Upper lobe of right lung (tissue), 1 donor: ENCODE results near the gene AMPD1. TPM values are rescaled to one million over a fixed set of nuclear protein-coding genes. Genes with fewer than 3 reads are reported as not detected.

Source experiments
- ATAC-seq: fragments of 200-7000 bp; cut with Tn5 transposase; one replicate; pipeline ENCODE4 v1.9.1; 2020; ENCODE audit warnings: mild to moderate bottlenecking, moderate library complexity
- DNase-seq: peaks from one replicate; pipeline ENCODE4 v3.0.0-alpha.2; 2020
- H3K27ac ChIP-seq: fragments of 200-600 bp; one replicate; pipeline ENCODE4 v1.8.0; 2022
- H3K27me3 ChIP-seq: fragments of 200-600 bp; one replicate; pipeline ENCODE4 v1.8.0; 2022; ENCODE audit warnings: mild to moderate bottlenecking
- H3K36me3 ChIP-seq: fragments of 200-600 bp; one replicate; pipeline ENCODE4 v1.8.0; 2022
- H3K4me1 ChIP-seq: fragments of 200-600 bp; one replicate; pipeline ENCODE4 v1.8.0; 2022
- H3K4me3 ChIP-seq: fragments of 200-600 bp; one replicate; pipeline ENCODE4 v1.8.0; 2022; ENCODE audit warnings: mild to moderate bottlenecking
- H3K9me3 ChIP-seq: fragments of 200-600 bp; one replicate; pipeline ENCODE4 v1.8.0; 2022
- CTCF ChIP-seq: fragments of 200-600 bp; IDR thresholded peaks from one replicate; pipeline ENCODE4 v1.8.0; 2022; ENCODE audit warnings: antibody characterized with exemption
- intact Hi-C: fragments of 100-400 bp; cut with DNase I; formaldehyde crosslinking; loops from one replicate; pipeline ENCODE4 v1.11.0; 2022
- total RNA-seq: library from RNA; stranded (reverse); fragmentation: NEBNext Ultra II Directional; extraction: Animal tissue kit (Norgen Biotek cat#: 25700); gene quantifications from one replicate; pipeline ENCODE4 v1.2.1, GENCODE V29; 2021
- donor health status: DM: no; HTN: yes; CAD: no; lungs with severe emphysema.

AMPD1 gene
- total RNA-seq, 1 donor from 2014 or later, result not detected

- no peak overlapping the region for H3K4me3 ChIP-seq
- H3K4me1 ChIP-seq, result no peaks in the 10 kb centered on the region
- H3K27ac ChIP-seq, result no peak overlapping the region
- H3K27me3 ChIP-seq, result peaks cover 5% of the 10 kb centered on the region
- no peaks in the 10 kb centered on the region for H3K9me3 ChIP-seq
- intact Hi-C loops, result no loop called here
- H3K36me3 ChIP-seq, result no peaks in the 10 kb centered on the region
- no peak for ATAC-seq
- DNase-seq, result no peak
- TF ChIP-seq CTCF, result no peak
These were observed 1.5 kb upstream of the AMPD1 start for GRCh38 chr1:114696810-114697209.

GRCh38 chr1:114694540-114695310 lies 621 bp downstream of the AMPD1 start:
- DNase-seq (no peak), ATAC-seq (no peak)
- Histone ChIP-seq H3K4me1 (no peaks in the 10 kb centered on the region), H3K4me3 (no peak overlapping the region), H3K27me3 (peaks cover 5% of the 10 kb centered on the region), H3K9me3 (no peaks in the 10 kb centered on the region), H3K36me3 (no peaks in the 10 kb centered on the region), H3K27ac (no peak overlapping the region)
- intact Hi-C loops, result no loop called here
- TF ChIP-seq CTCF, result no peak

- Histone ChIP-seq H3K9me3 (no peaks in the 10 kb centered on the region), H3K4me3 (no peak overlapping the region), H3K4me1 (no peaks in the 10 kb centered on the region), H3K36me3 (no peaks in the 10 kb centered on the region), H3K27me3 (peaks cover 5% of the 10 kb centered on the region), H3K27ac (no peak overlapping the region)
- ATAC-seq (no peak), DNase-seq (no peak)
- intact Hi-C loops, result no loop called here
- TF ChIP-seq CTCF, result no peak
These were observed 2.4 kb downstream of the AMPD1 start for GRCh38 chr1:114692947-114693346.

- DNase-seq (no peak), ATAC-seq (no peak)
- no peak overlapping the region for H3K27ac ChIP-seq
- H3K36me3 ChIP-seq, result no peaks in the 10 kb centered on the region
- H3K4me3 ChIP-seq, result no peak overlapping the region
- no peak for TF ChIP-seq CTCF
- H3K4me1 ChIP-seq, result no peaks in the 10 kb centered on the region
- intact Hi-C loops, result no loop called here
- peaks cover 5% of the 10 kb centered on the region for H3K27me3 ChIP-seq
- no peaks in the 10 kb centered on the region for H3K9me3 ChIP-seq
These were observed 4.3 kb downstream of the AMPD1 start for GRCh38 chr1:114691061-114691460.

- Histone ChIP-seq H3K4me1 (no peaks in the 10 kb centered on the region), H3K9me3 (no peaks in the 10 kb centered on the region), H3K27me3 (peaks cover 5% of the 10 kb centered on the region), H3K36me3 (no peaks in the 10 kb centered on the region), H3K4me3 (no peak overlapping the region), H3K27ac (no peak overlapping the region)
- DNase-seq, result no peak
- ATAC-seq, result no peak
- TF ChIP-seq CTCF, result no peak
- intact Hi-C loops, result no loop called here
These were observed 5.2 kb downstream of the AMPD1 start for GRCh38 chr1:114690148-114690547.
